ENCODE results near the gene BIRC7.

DNA sequence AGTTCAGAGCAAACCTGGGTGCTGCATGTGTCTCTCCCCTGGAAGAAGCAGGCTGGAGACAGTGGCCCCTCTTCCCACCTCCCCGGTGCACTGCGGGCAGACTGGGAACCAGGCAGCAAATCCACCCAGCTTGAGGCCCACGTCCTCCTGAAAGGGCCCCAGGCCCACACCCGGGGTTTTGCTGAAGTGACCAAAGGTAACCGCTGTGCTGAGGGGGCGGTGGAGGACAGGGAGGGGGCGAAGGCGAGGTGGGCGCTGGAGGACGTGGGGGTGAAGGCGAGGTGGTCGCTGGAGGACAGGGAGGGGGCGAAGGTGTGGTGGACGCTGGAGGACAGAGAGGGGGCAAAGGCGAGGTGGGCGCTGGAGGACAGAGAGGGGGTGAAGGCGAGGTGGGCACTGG, 1.8 kb upstream of the BIRC7 start:
- TF ChIP-seq CTCF (IDR thresholded peaks at IDR 0.05), result no peak
- no peak for TF ChIP-seq EP300 (IDR thresholded peaks at IDR 0.05)

Data from tibial nerve (tissue), 4 donors.